HepG2 (cell line): ENCODE measurements around the gene RUNDC1. TPM values are rescaled to one million over a fixed set of nuclear protein-coding genes. Genes with fewer than 3 reads are reported as not detected.
A peak's percentile ranks its signal among the peaks of the same experiment; 100 is the strongest.

ENCODE experiments used
- ATAC-seq: fragments of 200-7000 bp; cut with Tn5 transposase; 3 replicates; pipeline ENCODE4 v1.9.1; 2020; ENCODE audit warnings: mild to moderate bottlenecking, moderate library complexity
- BruUV-seq: library from RNA; stranded (reverse); fragments of 400-500 nt; replicated peaks from 2 replicates; lab custom pipeline; 2021; lab: Mats Ljungman, UMichigan
- CTCF ChIA-PET: fragments of 300-600 bp; formaldehyde crosslinking; extraction: SDS; loops from one replicate; lab custom pipeline; 2021; ENCODE audit warnings: low total read pairs, inconsistent platforms, low intra/inter-chr PET ratio; lab: Yijun Ruan, JAX
- POLR2A ChIA-PET: fragments of 350-600 bp; sonication (Branson Sonifier 250); formaldehyde crosslinking; loops from one replicate; lab custom pipeline; 2020; ENCODE audit warnings: antibody characterized with exemption, inconsistent platforms; lab: Yijun Ruan, JAX
- DNase-seq: peaks from one replicate; pipeline ENCODE4 v3.0.0-alpha.2; 2015; ENCODE audit warnings: low spot score
- FAIRE-seq: peaks from 3 replicates; lab custom pipeline; 2011; peaks lifted over from hg19 to GRCh38; lab: Jason Lieb, UNC
- H2AFZ ChIP-seq: one replicate; pipeline ENCODE4 v1.6.1; 2011; ENCODE audit warnings: low read length, inconsistent platforms
- H3K27ac ChIP-seq: fragments of 300-600 bp; 3 replicates; pipeline ENCODE4 v1.8.0; 2011; ENCODE audit warnings: mixed run types, mild to moderate bottlenecking, mixed read lengths, low read length, inconsistent platforms; ENCODE audit not compliant: insufficient read depth; ENCODE audit errors: extremely low read length
- H3K27me3 ChIP-seq, 2 experiments: fragments of 200-600 bp in 1 of 2; 2 replicates in 1 of 2; 3 replicates in 1 of 2; pipeline versions ENCODE4 v1.6.0 to v1.8.0; 2011; ENCODE audit warnings: low read length in 2 of 2, mild to moderate bottlenecking in 2 of 2, moderate library complexity in 2 of 2, inconsistent platforms in 1 of 2; ENCODE audit not compliant: insufficient read depth in 2 of 2, control insufficient read depth in 1 of 2
- H3K36me3 ChIP-seq, 2 experiments: fragments of 200-600 bp in 1 of 2; replicated peaks in 1 of 2; 2 replicates in 1 of 2; 3 replicates in 1 of 2; pipeline versions ENCODE4 v1.5.1 to v1.8.0; 2011; ENCODE audit warnings: low read length in 2 of 2, inconsistent platforms in 1 of 2; ENCODE audit not compliant: insufficient read depth in 2 of 2, control insufficient read depth in 1 of 2
- H3K4me1 ChIP-seq: 2 replicates; pipeline ENCODE4 v1.5.1; 2012; ENCODE audit warnings: low read length, inconsistent platforms; ENCODE audit not compliant: insufficient read depth
- H3K4me2 ChIP-seq: 2 replicates; pipeline ENCODE4 v1.6.0; 2011; ENCODE audit warnings: low read depth, low read length, inconsistent platforms
- H3K4me3 ChIP-seq, 3 experiments: fragments of 200-600 bp in 1 of 3; sonication (generic), shearing (Covaris generic) in 1 of 3; replicated peaks in 1 of 3; 2 replicates each; pipeline ENCODE4 v1.5.1; 2011 to 2016; ENCODE audit warnings: low read length in 3 of 3, inconsistent platforms in 2 of 3, low read depth in 2 of 3, mild to moderate bottlenecking in 2 of 3, control low read depth in 1 of 3, mixed read lengths in 1 of 3; ENCODE audit not compliant: insufficient read depth in 1 of 3
- H3K79me2 ChIP-seq: one replicate; pipeline ENCODE4 v1.6.1; 2011; ENCODE audit warnings: low read length, inconsistent platforms; ENCODE audit not compliant: insufficient read depth
- H3K9ac ChIP-seq: 2 replicates; pipeline ENCODE4 v1.6.0; 2011; ENCODE audit warnings: mild to moderate bottlenecking, low read depth, low read length, inconsistent platforms; ENCODE audit not compliant: insufficient read depth
- H3K9me3 ChIP-seq: 2 replicates; pipeline ENCODE4 v1.5.1; 2012; ENCODE audit warnings: mild to moderate bottlenecking, low read length
- H4K20me1 ChIP-seq: 2 replicates; pipeline ENCODE4 v1.6.0; 2011; ENCODE audit warnings: inconsistent platforms, mild to moderate bottlenecking, low read length, moderate library complexity; ENCODE audit not compliant: insufficient read depth
- NPAS2 ChIP-seq: sonication (generic); formaldehyde crosslinking; IDR thresholded peaks from 2 replicates; pipeline ENCODE4 v1.8.0; 2022; ENCODE audit warnings: mild to moderate bottlenecking, missing genetic modification reagents, borderline replicate concordance
- ZBTB33 ChIP-seq: sonication (generic); formaldehyde crosslinking; IDR thresholded peaks from 2 replicates; pipeline ENCODE4 v1.4.0; 2020; ENCODE audit warnings: missing genetic modification reagents
- ZNF317 ChIP-seq: sonication (generic); formaldehyde crosslinking; IDR thresholded peaks from 2 replicates; pipeline ENCODE4 v1.5.0; 2020; ENCODE audit warnings: mild to moderate bottlenecking, missing genetic modification reagents
- WGBS: methylation state at CpG from one replicate; pipeline ENCODE4 v1.1.6; 2017; ENCODE audit warnings: low lambda C conversion rate; 5-methylcytosine and 5-hydroxymethylcytosine counted together
- in situ Hi-C: cut with HindIII; loops from 2 replicates; pipeline ENCODE4 v1.10.0; 2017; ENCODE audit warnings: low pct_unique_long_range_greater_than_20kb; ENCODE audit not compliant: extremely low pct_ligation_motif_present
- intact Hi-C: fragments of 100-400 bp; cut with micrococcal nuclease; formaldehyde crosslinking; loops from one replicate; pipeline ENCODE4 v1.10.0; 2022; ENCODE audit not compliant: unreplicated experiment
- polyA plus RNA-seq, 8 experiments: library from polyadenylated mRNA; depleted of rRNA in 3 of 8; stranded (reverse) in 7 of 8; unstranded in 1 of 8; fragments of >200 nt; fragmentation: Illumina TruSeq in 4 of 8; extraction: Trizol in 4 of 8; gene quantifications; 2 replicates each; pipeline versions ENCODE4 v1.2.1 to v1.2.3, GENCODE V29; 2011 to 2016; ENCODE audit warnings: low read depth in 4 of 8, missing spikeins in 1 of 8, mixed read lengths in 1 of 8; ENCODE audit not compliant: insufficient read depth in 1 of 8
- total RNA-seq, 5 experiments: library from RNA; depleted of rRNA; stranded (reverse); fragments of >200 nt; fragmentation: Illumina TruSeq; extraction: Trizol; gene quantifications; 2 replicates each; pipeline ENCODE4 v1.2.3, GENCODE V29; 2016; ENCODE audit warnings: low read depth in 1 of 5

The RUNDC1 gene
- total and polyA plus RNA-seq, 2 of the 13 experiments (the other 11 are each of a cell fraction or from before 2014, with no cell fraction given) = 10.3 to 11.4 TPM

GRCh38 chr17:43033948-43034881 lies 53.9 kb downstream of the RUNDC1 start:
- in situ Hi-C loops = no loop called here

More at GRCh38 chr17:43033948-43034881, 53.9 kb downstream of the RUNDC1 start:
- no peak overlapping the region for H3K4me2 ChIP-seq
- TF ChIP-seq NPAS2 (CRISPR knock-in tag) (no peak), ZBTB33 (CRISPR knock-in tag) (peak; percentile 88), ZNF317 (no peak)
- TF ChIP-seq, all 625 proteins: peak for 1
- no peak overlapping the region for H2AFZ ChIP-seq
- H3K9ac ChIP-seq = no peak overlapping the region
- no TSS peak for BruUV-seq
- H3K27me3 ChIP-seq = no peaks in the 10 kb centered on the region
- no peaks in the 10 kb centered on the region for H3K79me2 ChIP-seq
- 66% methylated on average over 12 of the region's 12 CpGs for WGBS
- no peaks in the 10 kb centered on the region for H3K36me3 ChIP-seq
- H4K20me1 ChIP-seq = no peaks in the 10 kb centered on the region
- DNase-seq (no peak), ATAC-seq (no peak), FAIRE-seq (no peak)
- peaks cover 44% of the 10 kb centered on the region for H3K4me1 ChIP-seq
- POLR2A ChIA-PET = interaction anchor here (2.3 kb wide), 1 partner anchor 36 kb away, joined by 6 read pairs; the partner anchor contains the start of gene RPL27
- H3K9me3 ChIP-seq = no peaks in the 10 kb centered on the region
- H3K4me3 ChIP-seq = no peak overlapping the region
- intact Hi-C loops = no loop called here
- no peak overlapping the region for H3K27ac ChIP-seq
- CTCF ChIA-PET = no interaction called here
